MCF 10A (cell line): ENCODE results near the gene TEX30. TPM values are rescaled to one million over a fixed set of nuclear protein-coding genes. Genes with fewer than 3 reads are reported as not detected.

ENCODE experiments used
- BruUV-seq: library from RNA; stranded (reverse); fragments of 400-500 nt; replicated peaks from 2 replicates; lab custom pipeline; 2021; lab: Mats Ljungman, UMichigan
- CTCF ChIA-PET: fragments of 300-600 bp; sonication (Branson Sonifier 250); formaldehyde crosslinking; extraction: SDS; loops from one replicate; lab custom pipeline; 2021; ENCODE audit warnings: antibody characterized with exemption, inconsistent platforms; lab: Yijun Ruan, JAX
- POLR2A ChIA-PET: fragments of 300-600, 350-650 bp; sonication (Branson Sonifier 250); formaldehyde crosslinking; extraction: SDS; loops from one replicate; lab custom pipeline; 2020; ENCODE audit warnings: antibody characterized with exemption, inconsistent platforms; lab: Yijun Ruan, JAX
- DNase-seq: peaks from one replicate; pipeline ENCODE4 v3.0.0-alpha.2; 2018; ENCODE audit not compliant: unreplicated experiment
- H3K27ac Mint-ChIP-seq: one replicate; pipeline ENCODE4 v1.8.0; 2022; ENCODE audit warnings: mild to moderate bottlenecking, low read depth, mixed read lengths; ENCODE audit not compliant: unreplicated experiment
- H3K27me3 Mint-ChIP-seq: one replicate; pipeline ENCODE4 v1.8.0; 2022; ENCODE audit warnings: mixed read lengths; ENCODE audit not compliant: insufficient read depth, unreplicated experiment
- H3K36me3 Mint-ChIP-seq: one replicate; pipeline ENCODE4 v1.8.0; 2022; ENCODE audit warnings: mild to moderate bottlenecking, moderate library complexity, mixed read lengths; ENCODE audit not compliant: insufficient read depth, unreplicated experiment
- H3K4me1 Mint-ChIP-seq: one replicate; pipeline ENCODE4 v1.8.0; 2022; ENCODE audit warnings: mixed read lengths; ENCODE audit not compliant: insufficient read depth, unreplicated experiment
- H3K4me3 Mint-ChIP-seq: one replicate; pipeline ENCODE4 v1.8.0; 2022; ENCODE audit warnings: mild to moderate bottlenecking, moderate library complexity, mixed read lengths; ENCODE audit not compliant: unreplicated experiment
- H3K9me3 Mint-ChIP-seq: one replicate; pipeline ENCODE4 v1.8.0; 2022; ENCODE audit warnings: mixed read lengths; ENCODE audit not compliant: unreplicated experiment
- CTCF ChIP-seq: fragments of 200-600 bp; IDR thresholded peaks from one replicate; pipeline ENCODE4 v1.8.0; 2022; ENCODE audit warnings: antibody characterized with exemption, mild to moderate bottlenecking; ENCODE audit not compliant: unreplicated experiment
- intact Hi-C: fragments of 100-400 bp; cut with micrococcal nuclease; formaldehyde crosslinking; loops from 2 replicates; pipeline ENCODE4 v1.14.1; 2022
- total RNA-seq: library from RNA; stranded (reverse); gene quantifications from 2 replicates; pipeline ENCODE4 v1.2.3, GENCODE V29; 2022

Gene TEX30
- total RNA-seq, 1 experiment from 2014 or later = 14.2 TPM

GRCh38 chr13:102816708-102817107 lies 43.1 kb upstream of the TEX30 start:
- Mint-ChIP-seq H3K4me3 (no peak overlapping the region), H3K27ac (no peak overlapping the region), H3K36me3 (peaks cover 62% of the 10 kb centered on the region), H3K9me3 (no peaks in the 10 kb centered on the region), H3K27me3 (no peaks in the 10 kb centered on the region), H3K4me1 (peaks cover 14% of the 10 kb centered on the region)
- intact Hi-C loops = no loop called here
- DNase-seq = no peak
- TF ChIP-seq CTCF = no peak
- ChIA-PET POLR2A (interaction anchor here (0.6 kb wide), 1 partner anchor 29 kb away, joined by 3 read pairs; no protein-coding TSS in a partner anchor), CTCF (no interaction called here)
- BruUV-seq = no TSS peak

- no peak for DNase-seq
- Mint-ChIP-seq H3K9me3 (no peaks in the 10 kb centered on the region), H3K4me3 (no peak overlapping the region), H3K27ac (no peak overlapping the region), H3K4me1 (peaks cover 14% of the 10 kb centered on the region), H3K36me3 (peaks cover 70% of the 10 kb centered on the region), H3K27me3 (no peaks in the 10 kb centered on the region)
- intact Hi-C loops = no loop called here
- ChIA-PET CTCF (interaction anchor here (1.0 kb wide), 1 partner anchor 32 kb away, joined by 3 read pairs; no protein-coding TSS in a partner anchor), POLR2A (interaction anchor here (1.7 kb wide), 1 partner anchor 16 kb away, joined by 6 read pairs; no protein-coding TSS in a partner anchor)
- no TSS peak for BruUV-seq
- no peak for TF ChIP-seq CTCF
Observed at GRCh38 chr13:102815788-102816187, 42.2 kb upstream of the TEX30 start.

- Mint-ChIP-seq H3K9me3 (no peaks in the 10 kb centered on the region), H3K4me3 (no peak overlapping the region), H3K4me1 (peaks cover 14% of the 10 kb centered on the region), H3K27me3 (no peaks in the 10 kb centered on the region), H3K27ac (no peak overlapping the region), H3K36me3 (peaks cover 64% of the 10 kb centered on the region)
- CTCF ChIA-PET = interaction anchor here (0.5 to 1.0 kb wide), 3 partner anchors 11 to 211 kb away, joined by 3 to 6 read pairs (median 3); no protein-coding TSS in a partner anchor
- DNase-seq = no peak
- POLR2A ChIA-PET = interaction anchor here (1.1 to 2.3 kb wide), 3 partner anchors 10 to 31 kb away, joined by 3 to 7 read pairs (median 6); partner anchors contain the start of gene ERCC5
- BruUV-seq = no TSS peak
- intact Hi-C loops = no loop called here
- TF ChIP-seq CTCF = no peak
Observed at GRCh38 chr13:102814793-102815192, 41.2 kb upstream of the TEX30 start.

GRCh38 chr13:102814025-102814607 lies 40.5 kb upstream of the TEX30 start:
- TF ChIP-seq CTCF = no peak
- peaks cover 57% of the 10 kb centered on the region for H3K36me3 Mint-ChIP-seq
- ChIA-PET POLR2A (interaction anchor here (1.1 to 2.3 kb wide), 4 partner anchors 10 to 223 kb away, joined by 3 to 7 read pairs (median 4); partner anchors contain the start of gene ERCC5), CTCF (interaction anchor here (0.6 to 1.0 kb wide), 3 partner anchors 12 to 210 kb away, joined by 3 read pairs; no protein-coding TSS in a partner anchor)
- H3K9me3 Mint-ChIP-seq = no peaks in the 10 kb centered on the region
- peaks cover 14% of the 10 kb centered on the region for H3K4me1 Mint-ChIP-seq
- no peak for DNase-seq
- H3K4me3 Mint-ChIP-seq = no peak overlapping the region
- BruUV-seq = no TSS peak
- intact Hi-C loops = no loop called here
- no peaks in the 10 kb centered on the region for H3K27me3 Mint-ChIP-seq
- H3K27ac Mint-ChIP-seq = no peak overlapping the region
